Activated CD4-positive, alpha-beta memory T cell treated with anti-CD3 and anti-CD28 coated beads, Interleukin-2, amount 10 ng/mL, durations not matched to agents 7 days and 5 days (primary cell): ENCODE results near the gene ATG2A. TPM values are rescaled to one million over a fixed set of nuclear protein-coding genes. Genes with fewer than 3 reads are reported as not detected.

Experiments used
- CTCF ChIA-PET: fragments of 350-600 bp; sonication (Branson Sonifier 250); formaldehyde crosslinking; loops from one replicate; lab custom pipeline; 2021; ENCODE audit warnings: antibody characterized with exemption, inconsistent platforms; lab: Charles Lee
- POLR2A ChIA-PET: fragments of 350-600 bp; sonication (Branson Sonifier 250); formaldehyde crosslinking; loops from one replicate; lab custom pipeline; 2021; ENCODE audit warnings: antibody characterized with exemption; lab: Charles Lee
- DNase-seq: peaks from one replicate; pipeline ENCODE4 v3.0.0-alpha.2; 2020
- H3K27ac Mint-ChIP-seq: one replicate; pipeline ENCODE4 v1.8.0; 2021; ENCODE audit warnings: mild to moderate bottlenecking, mixed read lengths
- H3K27me3 Mint-ChIP-seq: one replicate; pipeline ENCODE4 v1.8.0; 2021; ENCODE audit warnings: mixed read lengths
- H3K36me3 Mint-ChIP-seq: one replicate; pipeline ENCODE4 v1.8.0; 2021; ENCODE audit warnings: low read depth, mixed read lengths
- H3K4me1 Mint-ChIP-seq: one replicate; pipeline ENCODE4 v1.8.0; 2021; ENCODE audit warnings: mixed read lengths
- H3K4me3 Mint-ChIP-seq: one replicate; pipeline ENCODE4 v1.8.0; 2021; ENCODE audit warnings: mild to moderate bottlenecking, mixed read lengths
- H3K9me3 Mint-ChIP-seq: one replicate; pipeline ENCODE4 v1.8.0; 2021; ENCODE audit warnings: mixed read lengths
- total RNA-seq, 2 experiments: library from RNA; stranded (reverse); gene quantifications; one replicate each; pipeline ENCODE4 v1.2.3, GENCODE V29; 2021

Gene ATG2A
- total RNA-seq, 2 experiments from 2014 or later = 37.4 to 40.7 TPM

DNA sequence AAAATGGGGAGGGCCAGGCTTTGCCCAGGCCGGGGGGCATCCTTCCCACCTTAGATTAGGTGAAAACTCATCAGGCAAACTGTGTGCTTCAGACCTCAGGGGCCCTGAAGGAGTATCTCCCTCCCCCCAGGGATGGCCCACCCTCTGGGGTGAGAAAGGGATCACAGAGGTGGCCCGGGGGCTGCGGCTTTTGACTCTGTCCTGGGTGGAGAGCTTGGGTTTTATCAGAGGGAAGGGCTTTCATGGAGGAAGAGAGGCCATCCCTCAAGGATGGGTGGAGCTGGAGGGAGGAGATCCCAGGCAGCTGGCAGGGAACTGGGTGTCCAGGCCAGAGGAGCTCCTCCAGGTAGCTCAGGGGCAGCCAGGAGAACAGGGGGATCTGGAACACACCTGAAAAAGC lies 4.4 kb upstream of the ATG2A start:
- no peak overlapping the region for H3K27ac Mint-ChIP-seq
- H3K36me3 Mint-ChIP-seq = no peaks in the 10 kb centered on the region
- no peaks in the 10 kb centered on the region for H3K9me3 Mint-ChIP-seq
- POLR2A ChIA-PET = no interaction called here
- no peak for DNase-seq
- CTCF ChIA-PET = no interaction called here
- H3K4me3 Mint-ChIP-seq = no peak overlapping the region
- peaks cover 35% of the 10 kb centered on the region for H3K4me1 Mint-ChIP-seq
- H3K27me3 Mint-ChIP-seq = no peaks in the 10 kb centered on the region

DNA sequence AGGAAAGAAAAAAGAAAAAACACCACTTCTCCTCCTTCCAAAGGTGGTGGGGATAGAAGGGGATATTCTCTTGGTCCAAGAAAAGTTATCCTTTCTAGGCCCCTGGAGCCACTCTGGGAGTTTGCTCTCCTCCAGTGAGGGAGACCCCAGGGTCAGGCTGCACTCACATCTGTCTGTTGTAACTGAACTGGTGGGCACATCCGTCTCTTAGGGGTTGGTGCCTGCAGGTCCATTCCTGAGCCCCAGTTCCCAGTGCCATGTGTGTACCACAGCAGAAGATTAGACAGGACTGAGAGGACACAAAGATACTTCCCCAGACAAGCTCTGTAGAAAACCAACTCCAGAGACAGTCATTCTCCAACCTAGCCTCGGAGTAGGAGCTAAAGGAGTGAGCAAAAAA lies 3.1 kb upstream of the ATG2A start:
- Mint-ChIP-seq H3K4me1 (peaks cover 39% of the 10 kb centered on the region), H3K9me3 (no peaks in the 10 kb centered on the region), H3K4me3 (no peak overlapping the region), H3K27me3 (no peaks in the 10 kb centered on the region), H3K36me3 (no peaks in the 10 kb centered on the region), H3K27ac (no peak overlapping the region)
- POLR2A ChIA-PET = no interaction called here
- no peak for DNase-seq
- CTCF ChIA-PET = no interaction called here

DNA sequence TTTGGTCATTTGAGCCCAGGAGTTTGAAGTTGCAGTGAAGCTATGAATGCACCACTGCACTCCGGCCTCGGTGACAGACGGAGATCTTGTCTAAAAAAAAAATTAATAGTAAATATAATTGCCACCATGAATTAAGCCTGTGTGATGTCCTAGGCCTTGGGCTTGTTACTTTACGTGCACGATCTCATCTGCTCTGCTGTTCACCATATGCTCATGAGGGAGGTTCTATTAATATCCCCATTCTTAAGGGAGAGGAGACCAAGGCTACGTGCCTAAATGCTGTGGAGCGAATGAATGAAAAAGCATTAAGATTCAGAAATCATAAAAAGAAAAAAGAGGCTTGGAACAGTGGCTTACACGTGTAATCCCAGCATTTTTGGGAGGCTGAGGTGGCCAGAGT lies 2.6 kb upstream of the ATG2A start:
- H3K27me3 Mint-ChIP-seq = no peaks in the 10 kb centered on the region
- no peaks in the 10 kb centered on the region for H3K9me3 Mint-ChIP-seq
- CTCF ChIA-PET = no interaction called here
- no peak overlapping the region for H3K27ac Mint-ChIP-seq
- H3K4me3 Mint-ChIP-seq = no peak overlapping the region
- H3K4me1 Mint-ChIP-seq = peaks cover 37% of the 10 kb centered on the region
- H3K36me3 Mint-ChIP-seq = no peaks in the 10 kb centered on the region
- POLR2A ChIA-PET = no interaction called here
- DNase-seq = no peak

DNA sequence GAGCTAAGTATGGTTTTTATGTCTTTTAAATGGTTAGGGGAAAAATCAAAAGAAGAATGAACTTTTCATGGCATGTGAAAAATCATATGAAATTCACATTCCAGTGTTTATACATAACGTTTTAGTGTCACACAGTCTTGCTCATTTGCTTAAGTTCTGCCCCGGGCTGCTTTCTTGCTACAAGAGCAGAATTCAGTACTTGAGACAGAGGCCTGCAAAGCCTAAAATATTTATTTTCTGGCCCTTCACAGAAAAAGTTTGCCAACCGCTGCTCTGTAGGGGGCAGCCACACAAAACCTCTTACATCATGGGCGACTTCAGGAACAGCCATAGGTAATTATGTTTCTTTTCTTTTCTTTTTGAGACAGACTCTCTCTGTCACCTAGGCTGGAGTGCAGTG lies 1.0 kb upstream of the ATG2A start:
- peak overlapping the region; percentile 92 for H3K4me3 Mint-ChIP-seq
- H3K27me3 Mint-ChIP-seq = no peaks in the 10 kb centered on the region
- H3K4me1 Mint-ChIP-seq = peaks cover 28% of the 10 kb centered on the region
- peak overlapping the region; percentile 96 for H3K27ac Mint-ChIP-seq
- peaks cover 5% of the 10 kb centered on the region for H3K36me3 Mint-ChIP-seq
- no peaks in the 10 kb centered on the region for H3K9me3 Mint-ChIP-seq
- no peak for DNase-seq
- POLR2A ChIA-PET = interaction anchor here (1.0 to 1.5 kb wide), 2 partner anchors 40 to 123 kb away, joined by 4 read pairs; partner anchors contain the start of genes EHD1 and SAC3D1
- CTCF ChIA-PET = interaction anchor here (1.4 to 1.5 kb wide), 2 partner anchors 70 to 95 kb away, joined by 3 to 4 read pairs; no protein-coding TSS in a partner anchor

DNA sequence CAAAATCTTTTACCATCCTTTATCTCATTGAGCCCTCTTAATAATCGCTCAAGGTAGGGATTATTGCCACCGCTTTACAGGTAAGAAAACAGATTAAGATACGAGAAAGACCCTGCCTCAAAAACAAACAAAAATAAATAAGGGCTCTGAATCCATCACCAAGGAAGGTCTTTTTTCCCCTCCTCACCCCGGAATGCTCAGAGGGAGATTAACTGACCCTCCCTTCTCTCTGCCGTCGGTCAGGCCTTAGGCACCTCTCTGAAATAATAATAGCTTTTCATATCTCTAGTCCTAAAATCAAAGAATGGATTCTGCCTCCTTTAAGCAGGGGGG lies 620 bp upstream of the ATG2A start:
- peak overlapping the region; percentile 96 for H3K27ac Mint-ChIP-seq
- peaks cover 5% of the 10 kb centered on the region for H3K36me3 Mint-ChIP-seq
- H3K9me3 Mint-ChIP-seq = no peaks in the 10 kb centered on the region
- peak overlapping the region; percentile 92 for H3K4me3 Mint-ChIP-seq
- no peaks in the 10 kb centered on the region for H3K27me3 Mint-ChIP-seq
- POLR2A ChIA-PET = interaction anchor here (1.0 to 1.5 kb wide), 2 partner anchors 40 to 124 kb away, joined by 4 read pairs; partner anchors contain the start of genes EHD1 and SAC3D1
- peaks cover 28% of the 10 kb centered on the region for H3K4me1 Mint-ChIP-seq
- no peak for DNase-seq
- CTCF ChIA-PET = interaction anchor here (1.4 to 1.5 kb wide), 2 partner anchors 70 to 95 kb away, joined by 3 to 4 read pairs; no protein-coding TSS in a partner anchor

DNA sequence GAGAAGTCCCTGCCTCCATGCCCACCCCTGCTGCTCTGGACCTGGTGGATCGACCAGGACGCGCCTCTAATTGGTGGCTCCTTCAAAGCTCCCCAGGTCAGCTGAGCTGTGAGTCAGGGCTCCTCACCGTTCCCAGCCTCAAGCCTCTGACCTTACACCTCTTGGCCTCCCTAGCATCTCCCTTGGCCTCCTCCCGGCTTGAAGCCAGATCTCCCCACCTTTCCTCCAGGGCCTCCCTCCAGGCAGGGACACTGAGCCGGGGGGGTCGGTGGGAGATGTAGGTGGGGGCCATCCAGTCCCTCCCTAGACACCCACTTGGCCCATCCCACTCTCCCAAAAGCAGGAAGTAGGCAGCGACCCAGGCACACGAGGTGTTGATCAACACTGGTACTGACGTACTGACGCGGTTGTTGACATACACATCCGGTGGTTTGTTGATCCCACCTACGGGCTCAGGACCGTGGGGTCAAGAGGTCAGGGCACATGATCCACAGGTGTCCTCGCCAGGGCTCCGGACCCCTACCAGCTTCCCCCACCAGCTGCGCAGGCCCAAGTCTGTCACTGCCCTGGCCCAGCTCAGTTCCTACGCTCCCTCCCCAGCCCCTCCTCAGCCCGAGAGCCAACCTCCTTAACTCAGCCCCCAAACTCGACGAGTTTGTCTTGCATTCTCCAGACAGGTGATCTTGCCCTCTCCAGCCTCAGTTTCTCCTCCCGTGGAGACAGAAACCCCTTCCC lies 802 bp downstream of the ATG2A start:
- peak overlapping the region; percentile 92 for H3K4me3 Mint-ChIP-seq
- peaks cover 28% of the 10 kb centered on the region for H3K4me1 Mint-ChIP-seq
- peaks cover 12% of the 10 kb centered on the region for H3K36me3 Mint-ChIP-seq
- no peaks in the 10 kb centered on the region for H3K9me3 Mint-ChIP-seq
- DNase-seq = peak; percentile 72
- H3K27ac Mint-ChIP-seq = peak overlapping the region; percentile 96
- ChIA-PET CTCF (interaction anchor here (0.5 to 1.5 kb wide), 3 partner anchors 28 to 98 kb away, joined by 3 to 5 read pairs (median 3); no protein-coding TSS in a partner anchor), POLR2A (interaction anchor here (0.6 to 1.9 kb wide), 10 partner anchors 8 to 219 kb away, joined by 3 to 5 read pairs (median 3); partner anchors contain the start of genes ARL2, FAU, MRPL49 and PPP2R5B)
- H3K27me3 Mint-ChIP-seq = no peaks in the 10 kb centered on the region

DNA sequence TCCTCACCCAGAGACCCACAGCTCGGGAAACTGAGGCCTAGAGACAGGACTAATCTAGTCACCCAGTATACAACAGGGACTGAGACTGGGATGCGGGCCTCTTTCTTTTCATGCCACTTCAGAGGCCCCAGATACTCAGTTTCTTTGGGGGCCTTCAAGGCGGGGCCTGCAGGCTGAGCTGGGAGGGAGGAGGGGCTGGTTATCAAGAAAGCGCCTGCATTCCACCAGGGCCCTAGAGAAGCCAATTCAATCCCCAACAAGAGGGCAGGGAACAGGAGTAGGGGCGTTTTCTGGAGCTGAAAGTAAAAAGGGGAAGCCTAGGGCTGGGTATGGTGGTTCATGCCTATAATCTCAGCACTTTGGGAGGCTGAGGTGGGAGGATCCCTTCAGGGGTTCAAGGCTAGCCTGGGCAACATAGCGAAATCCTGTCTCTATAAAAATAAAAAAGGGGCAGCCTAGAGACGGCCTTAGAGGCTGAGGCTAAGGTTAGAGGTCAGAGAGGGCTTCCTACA lies 1.6 kb downstream of the ATG2A start:
- H3K27ac Mint-ChIP-seq = peak overlapping the region; percentile 96
- no peaks in the 10 kb centered on the region for H3K9me3 Mint-ChIP-seq
- peaks cover 17% of the 10 kb centered on the region for H3K36me3 Mint-ChIP-seq
- ChIA-PET CTCF (interaction anchor here (1.3 to 1.5 kb wide), 2 partner anchors 27 to 97 kb away, joined by 3 read pairs; no protein-coding TSS in a partner anchor), POLR2A (interaction anchor here (1.0 to 1.9 kb wide), 3 partner anchors 9 to 220 kb away, joined by 3 to 5 read pairs (median 3); partner anchors contain the start of gene PPP2R5B)
- peaks cover 28% of the 10 kb centered on the region for H3K4me1 Mint-ChIP-seq
- peak overlapping the region; percentile 92 for H3K4me3 Mint-ChIP-seq
- no peak for DNase-seq
- H3K27me3 Mint-ChIP-seq = no peaks in the 10 kb centered on the region

DNA sequence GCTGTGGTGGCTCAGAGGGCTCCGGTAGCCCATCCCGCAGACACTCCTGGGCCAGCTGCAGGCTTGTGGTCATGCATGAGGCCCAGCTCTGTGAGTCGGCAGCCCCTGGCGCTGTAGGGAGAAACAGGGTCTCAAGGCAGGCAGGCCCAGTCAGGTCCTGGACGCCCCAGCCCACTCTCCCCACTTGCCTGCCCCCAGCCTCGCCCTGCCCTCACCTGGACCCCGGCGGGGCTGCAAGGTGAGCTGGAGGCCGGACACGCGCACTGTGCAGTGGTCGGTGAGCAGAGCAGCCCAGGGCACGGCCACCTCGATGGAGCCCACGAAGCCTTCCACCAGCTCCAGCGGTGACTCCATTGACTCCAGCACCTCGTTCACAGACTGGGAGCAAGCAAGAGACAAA lies 2.9 kb downstream of the ATG2A start:
- Mint-ChIP-seq H3K4me1 (peaks cover 28% of the 10 kb centered on the region), H3K4me3 (no peak overlapping the region), H3K36me3 (peaks cover 17% of the 10 kb centered on the region), H3K27ac (no peak overlapping the region), H3K9me3 (no peaks in the 10 kb centered on the region), H3K27me3 (no peaks in the 10 kb centered on the region)
- ChIA-PET POLR2A (interaction anchor here (0.6 to 1.2 kb wide), 2 partner anchors 182 to 855 kb away, joined by 3 read pairs; partner anchors contain the start of gene VPS51), CTCF (no interaction called here)
- no peak for DNase-seq

DNA sequence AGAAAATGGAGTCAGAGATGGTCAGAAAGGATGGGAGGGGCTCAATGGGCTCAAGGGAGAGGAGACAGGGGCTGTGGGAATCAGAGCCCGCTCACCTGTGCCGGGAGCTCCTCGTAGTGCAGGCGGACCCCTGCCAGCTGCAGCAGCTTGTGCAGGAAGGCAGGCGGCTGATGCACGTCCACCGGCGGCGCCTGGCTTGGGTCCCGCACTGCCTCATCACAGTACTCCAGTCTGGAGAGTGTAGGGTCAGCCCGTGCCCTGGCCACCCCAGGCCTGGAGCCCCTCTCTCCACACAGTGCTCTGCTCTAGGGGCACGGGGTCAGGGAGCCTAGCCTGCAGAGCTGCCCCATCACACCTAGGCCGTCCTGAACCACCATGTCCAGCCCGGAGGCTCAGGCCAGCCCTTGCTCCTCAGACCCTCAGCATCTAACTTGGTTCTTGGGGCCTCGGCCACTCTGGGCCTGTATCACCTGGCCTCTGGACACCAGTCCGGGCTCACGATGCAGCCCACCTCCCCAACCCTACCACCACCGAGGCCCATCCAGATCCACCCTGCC lies 3.8 kb downstream of the ATG2A start:
- ChIA-PET POLR2A (no interaction called here), CTCF (no interaction called here)
- Mint-ChIP-seq H3K4me1 (peaks cover 27% of the 10 kb centered on the region), H3K36me3 (peaks cover 17% of the 10 kb centered on the region), H3K27ac (no peak overlapping the region), H3K4me3 (no peak overlapping the region), H3K9me3 (no peaks in the 10 kb centered on the region), H3K27me3 (no peaks in the 10 kb centered on the region)
- DNase-seq = no peak

DNA sequence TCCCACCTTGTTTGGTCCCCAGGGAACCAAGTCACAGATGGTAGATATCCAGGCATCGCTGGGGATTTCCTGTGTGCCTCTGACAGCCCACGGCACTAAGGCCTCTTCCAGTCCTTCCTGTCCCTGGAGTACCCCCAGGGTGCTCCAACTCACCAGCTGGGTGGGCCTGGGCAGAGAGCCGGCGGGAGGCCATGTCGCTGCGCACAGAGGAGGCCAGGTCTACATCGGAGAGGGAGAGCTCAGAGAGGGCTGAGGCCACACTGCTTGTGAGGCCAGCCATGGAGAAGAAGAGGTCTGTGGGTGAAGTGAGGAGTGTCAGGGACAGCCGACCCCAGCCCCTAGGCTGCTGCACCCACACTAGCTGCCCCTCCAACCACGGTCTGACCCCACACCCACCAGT lies 5.3 kb downstream of the ATG2A start:
- peaks cover 24% of the 10 kb centered on the region for H3K36me3 Mint-ChIP-seq
- H3K27ac Mint-ChIP-seq = peak overlapping the region; percentile 9
- peaks cover 15% of the 10 kb centered on the region for H3K4me1 Mint-ChIP-seq
- no peaks in the 10 kb centered on the region for H3K9me3 Mint-ChIP-seq
- CTCF ChIA-PET = no interaction called here
- H3K4me3 Mint-ChIP-seq = no peak overlapping the region
- POLR2A ChIA-PET = interaction anchor here (1.0 to 1.4 kb wide), 3 partner anchors 10 to 206 kb away, joined by 3 read pairs; partner anchors contain the start of genes EHD1 and ZNHIT2
- no peaks in the 10 kb centered on the region for H3K27me3 Mint-ChIP-seq
- DNase-seq = no peak

DNA sequence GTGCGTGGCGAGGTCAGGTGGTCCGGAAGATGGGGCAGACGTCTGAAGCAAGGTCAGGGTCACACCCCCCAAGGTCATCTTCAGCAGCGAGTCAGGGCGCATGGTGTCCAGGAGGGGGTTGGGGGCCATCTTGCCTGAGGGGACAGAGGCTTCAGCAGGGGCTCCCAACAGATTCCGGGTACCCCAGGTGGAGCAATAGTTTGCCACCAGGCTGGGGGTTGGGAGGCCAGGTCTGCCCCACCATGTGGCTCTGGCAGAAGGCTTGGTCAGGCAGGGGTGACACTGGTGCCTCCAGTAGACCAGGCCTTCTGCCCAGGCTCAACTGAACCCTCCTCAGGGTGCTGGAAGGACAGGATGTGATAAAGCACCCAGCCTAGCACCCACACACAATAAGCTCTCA lies 5.9 kb downstream of the ATG2A start:
- Mint-ChIP-seq H3K4me1 (peaks cover 10% of the 10 kb centered on the region), H3K36me3 (peaks cover 24% of the 10 kb centered on the region), H3K9me3 (no peaks in the 10 kb centered on the region), H3K27ac (no peak overlapping the region), H3K27me3 (no peaks in the 10 kb centered on the region), H3K4me3 (no peak overlapping the region)
- ChIA-PET POLR2A (interaction anchor here (1.2 to 1.4 kb wide), 2 partner anchors 33 to 206 kb away, joined by 3 read pairs; partner anchors contain the start of genes EHD1 and ZNHIT2), CTCF (no interaction called here)
- DNase-seq = no peak

DNA sequence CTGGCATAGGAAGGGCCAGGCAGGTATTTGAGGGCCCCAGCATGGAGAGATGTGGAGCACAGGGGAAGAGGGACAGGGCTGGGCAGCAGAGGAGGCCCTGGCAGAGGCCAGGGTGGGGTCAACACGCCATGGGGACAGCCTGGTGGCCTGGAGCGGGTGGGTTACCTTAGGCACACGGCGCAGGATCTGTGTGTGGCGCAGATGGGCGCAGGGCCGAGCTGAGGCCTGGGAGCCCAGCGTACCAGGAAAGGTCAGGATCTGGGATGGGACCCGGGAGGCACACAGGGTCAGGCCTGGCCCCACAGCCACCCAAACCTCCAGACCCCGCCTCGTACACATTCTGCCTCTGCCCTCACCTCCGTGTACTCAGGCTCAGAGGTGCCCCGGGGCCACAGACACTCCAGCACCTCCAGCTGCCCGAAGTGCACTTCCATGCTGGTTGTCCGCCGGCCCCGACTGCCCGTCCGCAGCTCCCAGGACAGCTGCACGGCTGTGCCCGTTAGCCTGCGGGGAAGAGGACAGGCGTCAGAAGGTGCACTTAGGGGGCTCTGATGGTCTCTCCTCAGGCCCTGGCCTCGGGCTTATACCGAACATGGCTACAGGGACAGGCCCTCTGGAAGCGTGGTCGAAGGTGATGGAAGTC lies 6.4 kb downstream of the ATG2A start:
- H3K27me3 Mint-ChIP-seq = no peaks in the 10 kb centered on the region
- POLR2A ChIA-PET = interaction anchor here (1.2 kb wide), 1 partner anchor 14 kb away, joined by 4 read pairs; the partner anchor contains the start of gene PPP2R5B
- peaks cover 4% of the 10 kb centered on the region for H3K4me1 Mint-ChIP-seq
- no peaks in the 10 kb centered on the region for H3K9me3 Mint-ChIP-seq
- H3K4me3 Mint-ChIP-seq = no peak overlapping the region
- DNase-seq = no peak
- CTCF ChIA-PET = no interaction called here
- H3K27ac Mint-ChIP-seq = no peak overlapping the region
- H3K36me3 Mint-ChIP-seq = peaks cover 24% of the 10 kb centered on the region
